Panc1 (cell line): Measurements from ENCODE around the gene RAB21. TPM values are rescaled to one million over a fixed set of nuclear protein-coding genes. Genes with fewer than 3 reads are reported as not detected.

Source experiments
- ATAC-seq: fragments of 200-7000 bp; cut with Tn5 transposase; 2 replicates; pipeline ENCODE4 v1.9.1; 2020; ENCODE audit warnings: mild to moderate bottlenecking, moderate library complexity
- BruUV-seq: library from RNA; stranded (reverse); fragments of 400-500 nt; replicated peaks from 2 replicates; lab custom pipeline; 2021; lab: Mats Ljungman, UMichigan
- CTCF ChIA-PET: fragments of 300-600 bp; sonication (Branson Sonifier 250); formaldehyde crosslinking; loops from one replicate; lab custom pipeline; 2022; ENCODE audit warnings: antibody characterized with exemption; lab: Charles Lee
- POLR2A ChIA-PET: fragments of 300-600 bp; sonication (Branson Sonifier 250); formaldehyde crosslinking; loops from one replicate; lab custom pipeline; 2022; ENCODE audit warnings: antibody characterized with exemption; lab: Charles Lee
- DNase-seq: peaks from one replicate; pipeline ENCODE4 v3.0.0-alpha.2; 2010; ENCODE audit warnings: low read depth, low spot score
- H3K27ac ChIP-seq: 2 replicates; pipeline ENCODE4 v1.5.1; 2011; ENCODE audit warnings: mild to moderate bottlenecking, low read length, inconsistent platforms
- H3K27me3 ChIP-seq: fragments of 200-500 bp; sonication (Bioruptor generic); 2 replicates; pipeline ENCODE4 v1.6.0; 2014; ENCODE audit warnings: low read length, inconsistent platforms; ENCODE audit not compliant: control insufficient read depth, insufficient read depth
- H3K36me3 ChIP-seq: fragments of 200-500 bp; sonication (Bioruptor generic); 2 replicates; pipeline ENCODE4 v1.5.1; 2014; ENCODE audit warnings: inconsistent platforms, mild to moderate bottlenecking, low read length, moderate library complexity; ENCODE audit not compliant: control insufficient read depth, insufficient read depth
- H3K4me1 ChIP-seq: 2 replicates; pipeline ENCODE4 v1.5.1; 2011; ENCODE audit warnings: inconsistent platforms, mild to moderate bottlenecking, low read length, moderate library complexity; ENCODE audit not compliant: control insufficient read depth, insufficient read depth
- H3K4me3 ChIP-seq, 2 experiments: 2 replicates each; pipeline ENCODE4 v1.5.1; 2011 to 2012; ENCODE audit warnings: low read depth in 2 of 2, low read length in 2 of 2, mild to moderate bottlenecking in 2 of 2, inconsistent platforms in 1 of 2, moderate library complexity in 1 of 2
- H3K9me3 ChIP-seq: fragments of 200-500 bp; sonication (Bioruptor generic); 2 replicates; pipeline ENCODE4 v1.5.1; 2014; ENCODE audit warnings: low read depth, mild to moderate bottlenecking, inconsistent platforms, low read length, moderate library complexity; ENCODE audit not compliant: control insufficient read depth, insufficient read depth
- POLR2AphosphoS5 ChIP-seq: IDR thresholded peaks from 2 replicates; pipeline ENCODE4 v1.6.1; 2012; ENCODE audit warnings: mild to moderate bottlenecking, low read depth, low read length, moderate library complexity
- SIN3A ChIP-seq: IDR thresholded peaks from 2 replicates; pipeline ENCODE4 v1.6.1; 2012; ENCODE audit warnings: low read depth, mild to moderate bottlenecking, low read length, moderate library complexity, borderline replicate concordance; ENCODE audit not compliant: insufficient read depth
- TCF7L2 ChIP-seq: IDR thresholded peaks from 2 replicates; pipeline ENCODE4 v1.6.1; 2011; ENCODE audit warnings: mild to moderate bottlenecking, low read depth, low read length, inconsistent platforms
- in situ Hi-C: cut with HindIII; loops from 2 replicates; pipeline ENCODE4 v1.10.0; 2016; ENCODE audit warnings: low sequenced_read_pairs, low pct_unique_long_range_greater_than_20kb
- intact Hi-C: fragments of 100-400 bp; cut with micrococcal nuclease; formaldehyde crosslinking; loops from one replicate; pipeline ENCODE4 v1.10.0; 2022; ENCODE audit not compliant: unreplicated experiment
- total RNA-seq: library from RNA; stranded (reverse); gene quantifications from one replicate; pipeline ENCODE4 v1.2.1, GENCODE V29; 2021; ENCODE audit not compliant: unreplicated experiment
- TF ChIP-seq, protein P1 (sequence below): fragments of 450-650 bp; IDR thresholded peaks from 2 replicates; pipeline ENCODE4 v1.5.1; 2017; ENCODE audit warnings: mild to moderate bottlenecking
- TF ChIP-seq, protein P2 (sequence below), 2 experiments: IDR thresholded peaks; 2 replicates each; pipeline ENCODE4 v1.6.1; 2011 to 2012; ENCODE audit warnings: low read depth in 2 of 2, control low read depth in 1 of 2, low read length in 1 of 2, mild to moderate bottlenecking in 1 of 2, moderate library complexity in 1 of 2; ENCODE audit not compliant: insufficient read depth in 1 of 2

RAB21 gene
- total RNA-seq, 1 experiment from 2014 or later: 57.2 TPM

DNA sequence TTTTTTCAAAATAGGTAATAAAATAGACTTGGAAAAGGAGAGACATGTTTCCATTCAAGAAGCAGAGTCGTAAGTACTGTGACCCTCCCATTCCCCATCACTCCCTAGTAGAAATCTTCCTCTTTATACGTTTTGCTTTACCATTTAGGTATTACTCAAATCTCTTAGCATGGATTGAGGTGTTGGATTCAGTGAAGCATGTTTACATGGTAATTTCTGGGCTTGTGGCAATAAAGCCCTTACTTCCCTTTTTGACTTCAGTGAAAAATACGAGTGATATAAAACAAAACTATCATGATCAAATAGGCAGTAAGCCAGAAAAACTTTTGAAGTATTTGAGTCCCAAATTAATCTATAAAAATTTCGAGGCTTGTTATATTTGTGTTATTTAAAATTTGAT, 27.4 kb downstream of the RAB21 start:
- Histone ChIP-seq H3K9me3 (no peaks in the 10 kb centered on the region), H3K4me3 (no peak overlapping the region), H3K4me1 (no peaks in the 10 kb centered on the region), H3K27me3 (no peaks in the 10 kb centered on the region), H3K36me3 (peaks cover 24% of the 10 kb centered on the region), H3K27ac (no peak overlapping the region)
- no TSS peak for BruUV-seq
- ChIA-PET POLR2A (no interaction called here), CTCF (no interaction called here)
- intact Hi-C loops: loop anchor here (5.0 to 10.0 kb wide), 2 partner anchors 65 to 123 kb away; no protein-coding TSS in a partner anchor
- in situ Hi-C loops: no loop called here
- TF ChIP-seq POLR2AphosphoS5 (no peak), TCF7L2 (no peak), SIN3A (no peak)
- DNase-seq (no peak), ATAC-seq (no peak)

DNA sequence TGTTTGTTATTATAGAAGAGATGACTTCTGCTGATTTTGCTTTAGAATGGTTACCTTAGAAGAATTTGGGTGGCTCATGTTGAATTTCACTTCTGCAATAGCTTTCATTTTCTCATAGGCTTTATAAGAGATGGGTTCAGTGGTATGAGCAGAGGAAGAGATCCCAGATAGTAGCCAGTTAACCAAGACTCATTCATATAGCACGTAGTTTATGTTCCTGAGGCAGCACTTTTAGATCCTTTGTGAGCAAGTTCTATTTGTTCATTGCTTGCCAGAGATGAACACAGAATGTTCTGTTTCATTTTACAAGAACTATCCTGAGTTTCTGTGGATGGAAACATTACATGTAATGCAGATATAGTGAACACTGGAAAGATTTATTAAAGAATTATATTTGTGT, 32.2 kb downstream of the RAB21 start:
- no peak for DNase-seq
- no peak overlapping the region for H3K27ac ChIP-seq
- ChIA-PET POLR2A (no interaction called here), CTCF (interaction anchor here (0.7 kb wide), 1 partner anchor 479 kb away, joined by 5 read pairs; no protein-coding TSS in a partner anchor)
- H3K36me3 ChIP-seq: peaks cover 30% of the 10 kb centered on the region
- intact Hi-C loops: loop anchor here (10.0 kb wide), 1 partner anchor 118 kb away; no protein-coding TSS in a partner anchor
- H3K4me3 ChIP-seq: no peak overlapping the region
- in situ Hi-C loops: no loop called here
- TF ChIP-seq, protein P1, sequence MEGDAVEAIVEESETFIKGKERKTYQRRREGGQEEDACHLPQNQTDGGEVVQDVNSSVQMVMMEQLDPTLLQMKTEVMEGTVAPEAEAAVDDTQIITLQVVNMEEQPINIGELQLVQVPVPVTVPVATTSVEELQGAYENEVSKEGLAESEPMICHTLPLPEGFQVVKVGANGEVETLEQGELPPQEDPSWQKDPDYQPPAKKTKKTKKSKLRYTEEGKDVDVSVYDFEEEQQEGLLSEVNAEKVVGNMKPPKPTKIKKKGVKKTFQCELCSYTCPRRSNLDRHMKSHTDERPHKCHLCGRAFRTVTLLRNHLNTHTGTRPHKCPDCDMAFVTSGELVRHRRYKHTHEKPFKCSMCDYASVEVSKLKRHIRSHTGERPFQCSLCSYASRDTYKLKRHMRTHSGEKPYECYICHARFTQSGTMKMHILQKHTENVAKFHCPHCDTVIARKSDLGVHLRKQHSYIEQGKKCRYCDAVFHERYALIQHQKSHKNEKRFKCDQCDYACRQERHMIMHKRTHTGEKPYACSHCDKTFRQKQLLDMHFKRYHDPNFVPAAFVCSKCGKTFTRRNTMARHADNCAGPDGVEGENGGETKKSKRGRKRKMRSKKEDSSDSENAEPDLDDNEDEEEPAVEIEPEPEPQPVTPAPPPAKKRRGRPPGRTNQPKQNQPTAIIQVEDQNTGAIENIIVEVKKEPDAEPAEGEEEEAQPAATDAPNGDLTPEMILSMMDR: no peak
- no peak for TF ChIP-seq POLR2AphosphoS5
- no peak for TF ChIP-seq SIN3A
- TF ChIP-seq, protein P2, sequence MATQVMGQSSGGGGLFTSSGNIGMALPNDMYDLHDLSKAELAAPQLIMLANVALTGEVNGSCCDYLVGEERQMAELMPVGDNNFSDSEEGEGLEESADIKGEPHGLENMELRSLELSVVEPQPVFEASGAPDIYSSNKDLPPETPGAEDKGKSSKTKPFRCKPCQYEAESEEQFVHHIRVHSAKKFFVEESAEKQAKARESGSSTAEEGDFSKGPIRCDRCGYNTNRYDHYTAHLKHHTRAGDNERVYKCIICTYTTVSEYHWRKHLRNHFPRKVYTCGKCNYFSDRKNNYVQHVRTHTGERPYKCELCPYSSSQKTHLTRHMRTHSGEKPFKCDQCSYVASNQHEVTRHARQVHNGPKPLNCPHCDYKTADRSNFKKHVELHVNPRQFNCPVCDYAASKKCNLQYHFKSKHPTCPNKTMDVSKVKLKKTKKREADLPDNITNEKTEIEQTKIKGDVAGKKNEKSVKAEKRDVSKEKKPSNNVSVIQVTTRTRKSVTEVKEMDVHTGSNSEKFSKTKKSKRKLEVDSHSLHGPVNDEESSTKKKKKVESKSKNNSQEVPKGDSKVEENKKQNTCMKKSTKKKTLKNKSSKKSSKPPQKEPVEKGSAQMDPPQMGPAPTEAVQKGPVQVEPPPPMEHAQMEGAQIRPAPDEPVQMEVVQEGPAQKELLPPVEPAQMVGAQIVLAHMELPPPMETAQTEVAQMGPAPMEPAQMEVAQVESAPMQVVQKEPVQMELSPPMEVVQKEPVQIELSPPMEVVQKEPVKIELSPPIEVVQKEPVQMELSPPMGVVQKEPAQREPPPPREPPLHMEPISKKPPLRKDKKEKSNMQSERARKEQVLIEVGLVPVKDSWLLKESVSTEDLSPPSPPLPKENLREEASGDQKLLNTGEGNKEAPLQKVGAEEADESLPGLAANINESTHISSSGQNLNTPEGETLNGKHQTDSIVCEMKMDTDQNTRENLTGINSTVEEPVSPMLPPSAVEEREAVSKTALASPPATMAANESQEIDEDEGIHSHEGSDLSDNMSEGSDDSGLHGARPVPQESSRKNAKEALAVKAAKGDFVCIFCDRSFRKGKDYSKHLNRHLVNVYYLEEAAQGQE (IDR thresholded peaks at IDR 0.05; ENCODE audit: insufficient read depth in 1 of 2, low read depth in 2 of 2, low read length in 1 of 2): no peak
- no peak for TF ChIP-seq TCF7L2
- H3K9me3 ChIP-seq: no peaks in the 10 kb centered on the region
- H3K27me3 ChIP-seq: no peaks in the 10 kb centered on the region
- H3K4me1 ChIP-seq: no peaks in the 10 kb centered on the region
- no peak for ATAC-seq
- BruUV-seq: no TSS peak

DNA sequence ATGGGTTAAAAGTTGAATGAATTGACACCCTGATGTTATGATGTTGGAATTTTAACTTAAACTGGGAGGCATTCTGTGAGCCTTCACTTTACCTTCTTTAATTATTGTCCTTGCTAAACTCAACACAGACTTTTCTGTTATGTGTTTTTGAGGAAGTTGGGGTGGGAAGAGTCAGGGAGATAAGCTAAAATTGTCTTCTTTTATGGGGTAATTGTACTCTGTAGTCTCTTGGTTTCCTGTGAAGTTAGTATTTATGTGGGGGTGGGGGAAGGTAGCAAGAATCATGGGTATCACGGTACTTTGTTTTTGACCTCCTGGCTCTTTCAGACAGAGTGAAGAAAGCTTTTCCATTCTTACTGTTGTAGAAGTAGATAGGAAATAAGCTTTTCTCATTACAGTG, 32.9 kb downstream of the RAB21 start:
- H3K4me3 ChIP-seq: no peak overlapping the region
- no peaks in the 10 kb centered on the region for H3K4me1 ChIP-seq
- ChIA-PET POLR2A (no interaction called here), CTCF (no interaction called here)
- no peaks in the 10 kb centered on the region for H3K9me3 ChIP-seq
- intact Hi-C loops: loop anchor here (10.0 kb wide), 1 partner anchor 117 kb away; no protein-coding TSS in a partner anchor
- peaks cover 22% of the 10 kb centered on the region for H3K36me3 ChIP-seq
- in situ Hi-C loops: no loop called here
- DNase-seq (no peak), ATAC-seq (no peak)
- TF ChIP-seq POLR2AphosphoS5 (no peak), TCF7L2 (no peak), SIN3A (no peak)
- TF ChIP-seq, protein P1: no peak
- TF ChIP-seq, protein P2 (IDR thresholded peaks at IDR 0.05; ENCODE audit: insufficient read depth in 1 of 2, low read depth in 2 of 2, low read length in 1 of 2): no peak
- H3K27ac ChIP-seq: no peak overlapping the region
- BruUV-seq: no TSS peak
- H3K27me3 ChIP-seq: no peaks in the 10 kb centered on the region
